Activated CD4-positive, alpha-beta T cell treated with anti-CD3 and anti-CD28 coated beads, Interleukin-2, amount 50 U/mL, for 4 hours (primary cell): ENCODE data around the gene DENR.
"Not testable (repeated sequence)": the region's sequence is repeated elsewhere in the genome, so short reads cannot be mapped to it uniquely, and the experiment has no call there.

Source experiments
- DNase-seq, 2 experiments: peaks; one replicate each; pipeline ENCODE4 v3.0.0-alpha.2; 2020

DENR gene

GRCh38 chr12:122743895-122744525 lies 8.6 kb upstream of the DENR start:
- no peak for DNase-seq

- no peak for DNase-seq
Observed at GRCh38 chr12:122747224-122748135, 5.1 kb upstream of the DENR start.

GRCh38 chr12:122749569-122750332 lies 2.9 kb upstream of the DENR start:
- DNase-seq, result no peak

DNA sequence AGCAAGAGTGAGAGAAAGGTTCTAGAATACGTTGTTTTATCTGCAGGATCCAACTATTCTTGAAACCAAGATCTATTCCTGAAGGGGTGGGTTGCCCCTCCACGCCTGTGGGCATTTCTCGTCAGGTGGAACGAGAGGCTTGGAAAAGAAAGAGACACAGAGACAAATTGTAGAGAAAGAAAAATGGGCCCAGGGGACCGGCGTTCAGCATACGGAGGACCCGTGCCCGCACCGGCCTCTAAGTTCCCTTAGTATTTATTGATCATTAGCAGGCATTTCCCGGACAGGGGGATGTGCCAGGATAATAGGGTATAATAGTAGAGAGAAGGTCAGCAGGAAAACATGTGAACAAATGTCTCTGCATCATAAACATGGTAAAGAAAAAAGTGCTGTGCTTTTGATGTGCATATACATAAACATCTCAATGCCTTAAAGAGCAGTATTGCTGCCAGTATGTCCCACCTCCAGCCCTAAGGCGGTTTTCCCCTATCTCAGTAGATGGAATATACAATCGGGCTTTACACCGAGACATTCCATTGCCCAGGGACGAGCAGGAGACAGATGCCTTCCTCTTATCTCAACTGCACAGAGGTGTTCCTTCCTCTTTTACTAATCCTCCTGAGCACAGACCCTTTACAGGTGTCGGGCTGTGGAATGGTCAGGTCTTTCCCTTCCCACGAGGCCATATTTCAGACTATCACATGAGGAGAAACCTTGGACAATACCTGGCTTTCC lies 1.7 kb upstream of the DENR start:
- DNase-seq, result not testable (repeated sequence)

DNA sequence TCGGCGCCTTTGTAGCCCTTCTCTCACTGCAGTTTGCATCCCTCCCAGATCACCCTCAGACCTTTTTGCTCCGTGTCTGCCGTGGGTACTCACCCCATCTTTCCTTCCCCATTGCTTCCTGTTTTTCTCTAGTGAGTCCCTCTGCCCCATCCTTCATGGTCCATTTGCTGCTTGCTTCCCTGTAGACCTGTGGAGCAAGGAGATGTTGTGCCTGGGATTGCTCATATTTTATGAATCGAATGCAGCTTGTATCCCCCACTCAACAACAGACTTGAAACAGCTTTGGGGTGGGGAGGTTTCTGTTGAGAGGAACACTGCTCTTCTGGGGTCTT lies 661 bp downstream of the DENR start:
- no peak for DNase-seq

DNA sequence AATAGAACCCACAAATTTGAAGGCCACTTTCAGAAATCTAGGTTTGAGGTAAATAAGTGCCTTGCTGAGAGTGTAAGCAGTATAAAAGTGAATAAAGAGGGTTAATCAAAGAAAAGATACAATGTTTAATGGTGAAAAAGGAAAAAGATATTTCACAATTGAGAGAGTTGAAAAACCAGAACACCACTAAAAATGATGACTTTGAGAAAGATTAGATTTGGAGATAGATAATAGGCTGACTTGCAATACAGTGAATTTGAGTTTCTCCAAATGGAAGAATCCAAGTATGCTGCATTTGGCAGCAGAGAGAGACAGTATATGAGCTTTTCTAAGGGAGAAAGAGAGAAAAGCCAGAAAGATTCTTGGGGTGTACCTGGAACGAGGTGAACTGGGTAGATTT lies 2.2 kb downstream of the DENR start:
- DNase-seq, result no peak

GRCh38 chr12:122757568-122757967 lies 4.9 kb downstream of the DENR start:
- no peak for DNase-seq

- DNase-seq, result no peak
Observed at GRCh38 chr12:122785503-122785902, 32.9 kb downstream of the DENR start.

GRCh38 chr12:122788387-122788786 lies 35.8 kb downstream of the DENR start:
- DNase-seq, result no peak

DNA sequence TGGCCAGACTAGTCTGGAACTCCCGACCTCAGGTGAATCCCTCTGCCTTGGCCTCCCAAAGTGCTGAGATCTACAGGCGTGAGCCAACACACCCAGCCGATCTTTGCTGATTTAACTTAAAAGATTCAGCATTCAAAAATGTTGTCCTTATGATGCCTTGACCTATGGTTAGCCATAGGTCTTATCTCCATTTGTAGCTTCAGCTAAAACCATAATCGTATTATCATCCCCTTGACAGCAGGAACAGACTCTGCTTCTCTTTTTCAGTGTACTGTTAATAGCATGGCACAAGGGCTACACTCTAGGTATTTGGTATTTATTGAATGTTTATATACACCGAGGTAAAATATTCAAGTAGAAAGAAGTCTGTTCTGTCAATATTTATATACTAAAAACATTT lies 37.0 kb downstream of the DENR start:
- DNase-seq, result no peak

DNA sequence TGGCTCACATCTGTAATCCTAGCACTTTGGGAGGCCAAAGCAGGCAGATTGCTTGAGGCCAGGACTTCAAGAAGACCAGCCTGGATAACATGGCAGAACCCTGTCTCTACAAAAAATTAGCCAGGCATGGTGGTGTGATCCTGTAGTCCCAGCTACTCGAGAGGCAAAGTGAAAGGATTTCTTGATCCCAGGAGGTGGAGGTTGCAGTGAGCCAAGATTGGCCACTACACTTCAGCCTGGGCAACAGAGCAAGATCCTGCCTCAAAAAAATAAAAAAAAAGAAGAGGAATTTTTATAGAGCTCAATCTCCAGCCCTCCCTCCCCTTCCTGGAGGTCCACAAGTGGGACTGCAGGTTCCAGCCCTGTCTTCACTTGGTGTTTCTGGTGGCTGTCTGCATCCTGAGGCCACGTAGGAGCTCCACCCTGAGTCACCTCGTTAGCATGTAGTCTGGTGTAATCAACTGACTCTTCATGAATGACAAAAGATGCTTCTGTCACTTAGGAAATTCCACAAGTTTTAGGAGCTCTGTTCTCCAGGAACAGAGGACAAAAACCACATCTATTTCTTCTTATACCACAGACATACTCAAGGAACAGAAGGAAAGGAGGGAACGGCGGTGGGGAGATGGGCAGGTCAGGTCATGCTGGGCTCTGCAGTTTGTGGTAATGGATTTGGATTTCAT lies 37.9 kb downstream of the DENR start:
- no peak for DNase-seq

GRCh38 chr12:122793685-122794106 lies 41.1 kb downstream of the DENR start:
- no peak for DNase-seq

GRCh38 chr12:122795807-122796206 lies 43.2 kb downstream of the DENR start:
- DNase-seq, result no peak

DNA sequence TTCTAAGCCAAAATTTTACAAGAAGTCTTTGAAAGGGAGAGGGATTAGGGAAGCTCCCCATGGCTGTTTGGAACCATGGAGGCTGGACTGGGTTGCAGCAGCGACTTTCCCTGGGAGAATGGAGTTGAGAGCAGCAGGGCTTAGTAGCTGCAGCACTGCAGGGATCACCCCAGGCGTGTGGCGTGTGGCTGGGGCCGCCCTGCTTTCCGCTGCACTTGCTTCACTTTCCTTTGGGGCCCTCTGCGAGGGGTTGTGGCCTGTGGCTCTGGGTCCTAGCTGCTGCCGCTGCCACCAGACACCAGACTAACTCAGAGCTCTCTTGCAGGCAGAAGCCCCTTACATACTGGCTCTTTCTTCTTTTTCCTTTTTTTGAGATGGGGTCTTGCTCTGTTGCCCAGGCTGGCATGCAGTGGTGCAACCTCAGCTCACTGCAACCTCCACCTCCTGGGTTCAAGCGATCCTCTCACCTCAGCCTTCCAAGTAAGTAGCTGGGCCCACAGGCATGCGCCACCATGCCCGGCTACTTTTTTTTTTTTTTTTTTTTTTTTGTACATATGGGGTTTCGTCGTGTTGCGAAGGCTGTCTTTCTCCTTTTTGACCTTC lies 47.1 kb downstream of the DENR start:
- DNase-seq, result no peak

DNA sequence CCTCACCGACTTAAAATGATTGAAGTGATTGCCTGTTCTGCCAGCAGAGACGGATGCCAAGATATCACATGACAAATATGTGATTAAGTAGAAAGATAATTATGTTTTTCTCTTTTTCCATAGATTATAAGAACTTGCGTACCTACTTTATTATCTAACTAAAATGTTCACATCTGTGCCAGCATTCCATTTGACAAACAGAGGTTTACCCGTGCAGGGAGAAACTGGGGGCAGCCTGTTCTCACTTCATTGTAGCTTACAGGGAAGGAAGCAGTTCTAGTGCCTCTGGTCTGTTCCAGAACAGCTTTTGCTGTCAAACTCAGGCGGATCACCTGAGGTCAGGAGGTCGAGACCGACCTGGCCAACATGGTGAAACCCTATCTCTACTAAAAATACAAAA lies 51.3 kb downstream of the DENR start:
- DNase-seq, result no peak

DNA sequence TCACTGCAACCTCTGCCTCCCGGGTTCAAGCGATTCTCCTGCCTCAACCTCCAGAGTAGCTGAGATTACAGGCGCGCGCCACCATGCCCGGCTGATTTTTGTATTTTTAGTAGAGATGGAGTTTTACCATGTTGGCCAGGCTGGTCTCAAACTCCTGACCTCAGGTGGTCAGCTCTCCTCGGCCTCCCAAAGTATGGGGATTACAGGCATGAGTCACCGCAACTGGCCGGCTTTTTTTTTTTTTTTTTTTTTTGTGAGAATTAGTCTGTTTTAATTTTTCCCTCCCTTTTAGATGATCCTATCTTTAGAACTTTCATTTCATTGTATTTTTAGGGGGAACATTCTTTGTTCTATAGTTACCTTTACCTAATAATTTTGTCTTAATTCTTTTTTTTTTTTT lies 52.3 kb downstream of the DENR start:
- not testable (repeated sequence) for DNase-seq

DNA sequence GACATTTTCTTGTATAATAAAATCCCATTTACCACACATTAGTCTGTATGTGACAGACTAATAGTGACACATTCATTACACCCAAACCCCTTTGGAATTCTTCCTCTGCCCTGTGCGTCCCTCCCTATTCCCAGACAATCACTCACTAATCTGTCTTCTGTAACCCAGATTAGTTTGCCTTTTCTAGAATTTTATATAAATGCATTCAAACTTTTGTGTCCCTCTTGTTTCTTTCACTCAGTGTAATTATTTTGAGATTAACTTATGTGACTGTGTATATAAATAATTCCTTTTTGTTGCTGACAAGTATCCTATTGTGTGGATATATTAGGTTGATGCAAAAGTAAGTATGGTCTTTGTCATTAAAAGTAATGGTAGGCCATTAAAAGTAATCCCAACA lies 55.0 kb downstream of the DENR start:
- no peak for DNase-seq

GRCh38 chr12:122811777-122812176 lies 59.2 kb downstream of the DENR start:
- no peak for DNase-seq

- no peak for DNase-seq
Observed at GRCh38 chr12:122813310-122813713, 60.7 kb downstream of the DENR start.

DNA sequence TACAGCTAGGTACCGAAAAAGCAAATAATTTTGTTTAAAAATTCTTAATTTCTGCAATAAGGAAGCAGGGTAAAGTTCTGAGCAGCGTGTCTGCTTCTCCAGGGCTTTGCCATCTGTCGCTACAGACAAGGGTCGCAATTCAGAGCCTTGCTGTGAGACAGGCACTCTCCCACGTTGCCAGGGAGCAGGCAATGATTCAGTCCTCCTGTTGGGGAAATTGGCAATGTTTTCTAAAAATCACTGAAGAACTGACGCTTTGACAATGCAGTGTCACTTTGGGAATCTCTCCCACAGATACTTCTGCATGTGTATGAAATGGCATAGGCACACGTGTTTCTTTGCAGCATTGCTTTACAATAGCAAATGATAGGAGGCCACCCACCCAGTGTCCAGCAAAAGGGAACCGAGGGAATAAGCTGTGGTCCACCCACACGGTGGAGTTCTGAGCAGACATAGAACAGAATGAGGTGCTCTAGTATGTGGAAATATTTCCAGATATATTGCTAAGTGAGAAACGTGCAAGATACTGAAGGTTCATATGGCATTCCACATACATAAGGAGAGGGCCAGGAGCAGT lies 66.7 kb downstream of the DENR start:
- no peak for DNase-seq

- DNase-seq, result no peak
Observed at GRCh38 chr12:122820138-122820537, 67.5 kb downstream of the DENR start.
